Astrocyte of the spinal cord (primary cell): ENCODE measurements around the gene CDCA3.

Experiments used
- DNase-seq: peaks from one replicate; pipeline ENCODE4 v3.0.0; 2011; ENCODE audit warnings: low read depth, low spot score
- H3K4me3 ChIP-seq: 2 replicates; pipeline ENCODE4 v1.5.1; 2011; ENCODE audit warnings: low read depth, mild to moderate bottlenecking, low read length, moderate library complexity
- CTCF ChIP-seq: IDR thresholded peaks from 2 replicates; pipeline ENCODE4 v1.5.1; 2012; ENCODE audit warnings: low read depth, mild to moderate bottlenecking, low read length, inconsistent platforms
- in situ Hi-C: cut with HindIII; loops from 2 replicates; pipeline ENCODE4 v1.10.0; 2017; ENCODE audit warnings: low sequenced_read_pairs

CDCA3 gene

GRCh38 chr12:6809056-6809455 is 42.0 kb downstream of the CDCA3 start:
- H3K4me3 ChIP-seq, result no peak overlapping the region
- no peak for DNase-seq
- no peak for TF ChIP-seq CTCF
- in situ Hi-C loops, result no loop called here

DNA sequence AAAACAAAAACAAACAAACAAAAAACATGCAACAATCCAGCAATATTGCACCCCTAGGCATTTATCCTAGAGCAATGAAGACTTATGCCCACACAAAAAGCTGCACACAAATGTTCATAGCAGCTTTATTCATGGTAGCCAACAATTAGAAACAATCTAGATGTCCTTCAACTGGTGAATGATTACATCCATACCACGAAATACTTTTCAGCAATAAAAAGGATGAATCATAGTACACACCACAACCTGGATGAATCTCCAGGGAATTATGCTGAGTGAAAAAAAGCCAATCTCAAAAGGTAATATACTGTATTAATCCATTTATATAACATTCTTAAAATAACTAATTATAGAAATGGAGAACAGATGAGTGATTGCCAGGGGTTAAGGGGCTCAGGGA is 43.9 kb downstream of the CDCA3 start:
- in situ Hi-C loops, result no loop called here
- TF ChIP-seq CTCF, result no peak
- H3K4me3 ChIP-seq, result no peak overlapping the region
- DNase-seq, result no peak

GRCh38 chr12:6799147-6799546 is 51.9 kb downstream of the CDCA3 start:
- in situ Hi-C loops, result no loop called here
- DNase-seq, result no peak
- no peak overlapping the region for H3K4me3 ChIP-seq
- no peak for TF ChIP-seq CTCF
